GM23338 (cell line): ENCODE results near the gene BAG5. TPM values are rescaled to one million over a fixed set of nuclear protein-coding genes. Genes with fewer than 3 reads are reported as not detected.
A peak's percentile ranks its signal among the peaks of the same experiment; 100 is the strongest.

ENCODE experiments used
- ATAC-seq: fragments of 200-7000 bp; cut with Tn5 transposase; 3 replicates; pipeline ENCODE4 v1.9.1; 2020
- DNase-seq: peaks from one replicate; pipeline ENCODE4 v3.0.0-alpha.2; 2015; ENCODE audit warnings: low spot score
- H2AFZ ChIP-seq: fragments of 200-600 bp; sonication (generic); 2 replicates; pipeline ENCODE4 v1.8.0; 2016; ENCODE audit warnings: antibody characterized with exemption, mild to moderate bottlenecking, moderate library complexity
- H3F3A ChIP-seq: fragments of 200-600 bp; sonication (generic); replicated peaks from 2 replicates; pipeline ENCODE4 v1.8.0; 2017; ENCODE audit warnings: antibody characterized with exemption, mixed run types, low read depth
- H3K27ac ChIP-seq: fragments of 200-600 bp; sonication (generic); 2 replicates; pipeline ENCODE4 v1.6.1; 2016; ENCODE audit warnings: low read depth
- H3K27me3 ChIP-seq: fragments of 200-600 bp; sonication (generic); 2 replicates; pipeline ENCODE4 v1.8.0; 2016; ENCODE audit warnings: mild to moderate bottlenecking, mixed run types, moderate library complexity; ENCODE audit not compliant: insufficient read depth
- H3K36me3 ChIP-seq: fragments of 200-600 bp; sonication (generic); 2 replicates; pipeline ENCODE4 v1.8.0; 2016; ENCODE audit warnings: mild to moderate bottlenecking; ENCODE audit not compliant: insufficient read depth
- H3K4me1 ChIP-seq: fragments of 200-600 bp; sonication (generic); 2 replicates; pipeline ENCODE4 v1.8.0; 2016; ENCODE audit warnings: mild to moderate bottlenecking, moderate library complexity; ENCODE audit not compliant: insufficient read depth
- H3K4me2 ChIP-seq: fragments of 200-600 bp; sonication (generic); 2 replicates; pipeline ENCODE4 v1.7.1; 2017; ENCODE audit warnings: mixed run types
- H3K4me3 ChIP-seq: fragments of 200-600 bp; sonication (generic); 2 replicates; pipeline ENCODE4 v1.6.1; 2016; ENCODE audit warnings: mixed run types
- H3K79me2 ChIP-seq: fragments of 200-600 bp; sonication (generic); replicated peaks from 2 replicates; pipeline ENCODE4 v1.8.0; 2017; ENCODE audit warnings: mild to moderate bottlenecking; ENCODE audit not compliant: insufficient read depth
- H3K9me2 ChIP-seq: fragments of 200-600 bp; sonication (generic); 2 replicates; pipeline ENCODE4 v1.8.0; 2017; ENCODE audit not compliant: insufficient read depth
- H4K20me1 ChIP-seq: fragments of 200-600 bp; sonication (generic); replicated peaks from 2 replicates; pipeline ENCODE4 v1.8.0; 2017; ENCODE audit warnings: mild to moderate bottlenecking; ENCODE audit not compliant: insufficient read depth
- H3K27ac Mint-ChIP-seq: 2 replicates; pipeline ENCODE4 v1.8.0; 2020; ENCODE audit warnings: inconsistent platforms, mild to moderate bottlenecking, moderate library complexity, mixed read lengths
- H3K27me3 Mint-ChIP-seq: 3 replicates; pipeline ENCODE4 v1.8.0; 2022; ENCODE audit warnings: low read depth, mild to moderate bottlenecking, moderate library complexity, mixed read lengths, inconsistent platforms; ENCODE audit not compliant: insufficient read depth, poor library complexity
- H3K36me3 Mint-ChIP-seq: 3 replicates; pipeline ENCODE4 v1.8.0; 2021; ENCODE audit warnings: low read depth, mild to moderate bottlenecking, inconsistent platforms, moderate library complexity, mixed read lengths
- H3K4me1 Mint-ChIP-seq: 3 replicates; pipeline ENCODE4 v1.8.0; 2020; ENCODE audit warnings: mild to moderate bottlenecking, inconsistent platforms, mixed read lengths
- H3K4me3 Mint-ChIP-seq: 3 replicates; pipeline ENCODE4 v1.8.0; 2021; ENCODE audit warnings: moderate library complexity, mild to moderate bottlenecking, inconsistent platforms, mixed read lengths
- H3K9me3 Mint-ChIP-seq: 3 replicates; pipeline ENCODE4 v1.8.0; 2020; ENCODE audit warnings: moderate library complexity, mild to moderate bottlenecking, inconsistent platforms, mixed read lengths
- ETS1 ChIP-seq: IDR thresholded peaks from 2 replicates; pipeline ENCODE4 v1.6.1; 2016; ENCODE audit warnings: antibody characterized with exemption
- EZH2 ChIP-seq: fragments of 200-600 bp; sonication (generic); IDR thresholded peaks from one replicate; pipeline ENCODE4 v1.8.0; 2017; ENCODE audit warnings: antibody characterized with exemption, mild to moderate bottlenecking, low read depth; ENCODE audit not compliant: unreplicated experiment
- EZH2phosphoT487 ChIP-seq: fragments of 200-600 bp; sonication (generic); IDR thresholded peaks from one replicate; pipeline ENCODE4 v1.8.1; 2018; ENCODE audit warnings: antibody characterized with exemption; ENCODE audit not compliant: unreplicated experiment
- JUNB ChIP-seq: IDR thresholded peaks from one replicate; pipeline ENCODE4 v1.6.1; 2016; ENCODE audit warnings: antibody characterized with exemption; ENCODE audit not compliant: unreplicated experiment
- STAT1 ChIP-seq: IDR thresholded peaks from one replicate; pipeline ENCODE4 v1.6.1; 2016; ENCODE audit warnings: antibody characterized with exemption; ENCODE audit not compliant: unreplicated experiment
- ZNF331 ChIP-seq: fragments of 250-450 bp; sonication (Bioruptor Pico); IDR thresholded peaks from 2 replicates; pipeline ENCODE4 v1.5.0; 2020; ENCODE audit warnings: low read depth, mild to moderate bottlenecking, moderate library complexity
- ZNF462 ChIP-seq: fragments of 250-450 bp; sonication (Bioruptor Pico); IDR thresholded peaks from 2 replicates; pipeline ENCODE4 v1.5.0; 2020; ENCODE audit warnings: mild to moderate bottlenecking, moderate library complexity
- polyA plus RNA-seq: library from polyadenylated mRNA; unstranded; fragments of >200 nt; fragmentation: Nextera tagmentation; extraction: Ambion mirVana; gene quantifications from 2 replicates; pipeline ENCODE4 v1.2.1, GENCODE V29; 2016
- total RNA-seq: library from RNA; depleted of rRNA; stranded (reverse); fragments of >200 nt; shearing (Covaris generic); gene quantifications from 2 replicates; pipeline ENCODE4 v1.2.3, GENCODE V29; 2014

The BAG5 gene
- total and polyA plus RNA-seq, 2 experiments from 2014 or later: 21.1 to 29.2 TPM

- TF ChIP-seq ZNF462 (CRISPR knock-in tag): no peak
- no peak for TF ChIP-seq STAT1
- no peak for TF ChIP-seq ZNF331 (CRISPR knock-in tag)
- no peak for TF ChIP-seq EZH2
- TF ChIP-seq ETS1: no peak
- no peak for TF ChIP-seq EZH2phosphoT487
Observed at GRCh38 chr14:103569408-103569807, 7.0 kb upstream of the BAG5 start (continued).

- Mint-ChIP-seq H3K4me1 (peaks cover 17% of the 10 kb centered on the region; the same call in 2 of the 3 replicates), H3K27ac (no peak overlapping the region), H3K27me3 (peaks cover 3% of the 10 kb centered on the region), H3K9me3 (no peaks in the 10 kb centered on the region; the same call in 2 of the 3 replicates), H3K4me3 (no peak overlapping the region), H3K36me3 (peaks cover 18% of the 10 kb centered on the region)
- Histone ChIP-seq H3K4me2 (peak overlapping the region; percentile 8; the same call in 1 of the 2 replicates), H3K79me2 (peaks cover 81% of the 10 kb centered on the region), H3F3A (peaks cover 5% of the 10 kb centered on the region), H3K4me3 (no peak overlapping the region), H3K9me2 (no peaks in the 10 kb centered on the region), H3K4me1 (peaks cover 9% of the 10 kb centered on the region; the same call in 1 of the 2 replicates), H2AFZ (no peak overlapping the region), H3K27me3 (no peaks in the 10 kb centered on the region), H4K20me1 (peaks cover 13% of the 10 kb centered on the region; the same call in 1 of the 2 replicates), H3K27ac (no peak overlapping the region), H3K36me3 (no peaks in the 10 kb centered on the region; the same call in 1 of the 2 replicates)
- ATAC-seq: peak; percentile 33; the same call in 1 of the 3 replicates
- TF ChIP-seq JUNB: no peak
- DNase-seq: no peak
Observed at GRCh38 chr14:103568952-103569351, 6.5 kb upstream of the BAG5 start.
